ENCODE measurements around the gene SMCR8. TPM values are rescaled to one million over a fixed set of nuclear protein-coding genes. Genes with fewer than 3 reads are reported as not detected.

SMCR8 gene
- polyA plus RNA-seq, 3 donors: 2.4 to 24.4 (median 5.3) TPM

GRCh38 chr17:18315562-18315922 is 449 bp downstream of the SMCR8 start:
- Histone ChIP-seq H3K4me3 (replicated peaks in 1 of 3; ENCODE audit: low read depth in 2 of 3, low read length in 3 of 3) (peak overlapping the region; percentile 55 to 88 (median 84)), H4K20me1 (ENCODE audit: insufficient read depth, low read length) (peaks cover 77% of the 10 kb centered on the region), H3K79me2 (ENCODE audit: insufficient read depth, low read length) (peaks cover 96% of the 10 kb centered on the region), H3K27ac (ENCODE audit: low read depth in 1 of 2, low read length in 2 of 2) (peak overlapping the region; percentile 97 to 100), H3K4me2 (replicated peaks; ENCODE audit: extremely low read depth, low read length, poor library complexity, severe bottlenecking) (peak overlapping the region; percentile 99), H3K9me3 (replicated peaks in 1 of 2; ENCODE audit: control insufficient read depth in 1 of 2, insufficient read depth in 1 of 2, low read length in 2 of 2) (no peaks in the 10 kb centered on the region), H3K9ac (ENCODE audit: insufficient read depth, low read length, poor library complexity, severe bottlenecking) (peak overlapping the region; percentile 98), H2AFZ (ENCODE audit: insufficient read depth, low read depth, low read length, poor library complexity, severe bottlenecking) (peak overlapping the region; percentile 87), H3K27me3 (ENCODE audit: control insufficient read depth in 2 of 2, insufficient read depth in 2 of 2, low read length in 2 of 2) (no peaks in the 10 kb centered on the region), H3K36me3 (replicated peaks in 1 of 2; ENCODE audit: control insufficient read depth in 1 of 2, insufficient read depth in 2 of 2, low read length in 2 of 2) (peaks cover 27 to 41% of the 10 kb centered on the region in 2 donors), H3K4me1 (ENCODE audit: control insufficient read depth in 1 of 2, insufficient read depth in 2 of 2, low read length in 2 of 2) (peaks cover 71 to 92% of the 10 kb centered on the region in 2 donors)
- WGBS (ENCODE audit: insufficient coverage): 5% methylated on average over 7 of the region's 18 CpGs
- no peaks in the 10 kb centered on the region for H3K27me3 Mint-ChIP-seq (ENCODE audit: low read depth in 3 of 3)
- peak overlapping the region; percentile 98 to 100 (median 100) for H3K27ac Mint-ChIP-seq
- H3K9me3 Mint-ChIP-seq: peaks cover 0 to 4% (median 2%) of the 10 kb centered on the region in 7 donors
- TF ChIP-seq CTCF (IDR thresholded peaks at IDR 0.05): no peak
- H3K4me3 Mint-ChIP-seq: peak overlapping the region; percentile 93 to 97
- peaks cover 50 to 55% of the 10 kb centered on the region in 2 donors for H3K36me3 Mint-ChIP-seq
- peaks cover 80% of the 10 kb centered on the region for H3K4me1 Mint-ChIP-seq
- peak; percentile 81 to 93 (median 85) for DNase-seq
- intact Hi-C loops (cut with micrococcal nuclease): loop anchor here (2.0 kb wide), 2 partner anchors 15 to 55 kb away; partner anchors contain the start of gene MIEF2 (in 2 of the 2)

GRCh38 chr17:18315961-18316360 is 868 bp downstream of the SMCR8 start:
- Mint-ChIP-seq H3K4me1 (peaks cover 82% of the 10 kb centered on the region), H3K27me3 (ENCODE audit: low read depth in 3 of 3) (no peaks in the 10 kb centered on the region), H3K27ac (peak overlapping the region; percentile 98 to 100 (median 100)), H3K4me3 (peak overlapping the region; percentile 93 to 97), H3K36me3 (peaks cover 53 to 57% of the 10 kb centered on the region in 2 donors), H3K9me3 (peaks cover 0 to 4% (median 2%) of the 10 kb centered on the region in 7 donors)
- no peaks in the 10 kb centered on the region for H3K27me3 ChIP-seq (ENCODE audit: control insufficient read depth in 2 of 2, insufficient read depth in 2 of 2, low read length in 2 of 2)
- no peak for TF ChIP-seq CTCF (IDR thresholded peaks at IDR 0.05)
- intact Hi-C loops (cut with micrococcal nuclease): loop anchor here (2.0 kb wide), 2 partner anchors 15 to 55 kb away; partner anchors contain the start of gene MIEF2 (in 2 of the 2)
- H3K4me3 ChIP-seq (replicated peaks in 1 of 3; ENCODE audit: low read depth in 2 of 3, low read length in 3 of 3): peak overlapping the region; percentile 55 to 88 (median 84)
- peaks cover 96% of the 10 kb centered on the region for H3K79me2 ChIP-seq (ENCODE audit: insufficient read depth, low read length)
- WGBS (ENCODE audit: insufficient coverage): 65% methylated on average over 6 of the region's 11 CpGs
- H3K36me3 ChIP-seq (replicated peaks in 1 of 2; ENCODE audit: control insufficient read depth in 1 of 2, insufficient read depth in 2 of 2, low read length in 2 of 2): peaks cover 31 to 44% of the 10 kb centered on the region in 2 donors
- peaks cover 73 to 90% of the 10 kb centered on the region in 2 donors for H3K4me1 ChIP-seq (ENCODE audit: control insufficient read depth in 1 of 2, insufficient read depth in 2 of 2, low read length in 2 of 2)
- DNase-seq: no peak
- H3K4me2 ChIP-seq (replicated peaks; ENCODE audit: extremely low read depth, low read length, poor library complexity, severe bottlenecking): peak overlapping the region; percentile 99
- peaks cover 78% of the 10 kb centered on the region for H4K20me1 ChIP-seq (ENCODE audit: insufficient read depth, low read length)
- no peaks in the 10 kb centered on the region for H3K9me3 ChIP-seq (replicated peaks in 1 of 2; ENCODE audit: control insufficient read depth in 1 of 2, insufficient read depth in 1 of 2, low read length in 2 of 2)
- peak overlapping the region; percentile 98 for H3K9ac ChIP-seq (ENCODE audit: insufficient read depth, low read length, poor library complexity, severe bottlenecking)
- peak overlapping the region; percentile 97 to 100 for H3K27ac ChIP-seq (ENCODE audit: low read depth in 1 of 2, low read length in 2 of 2)
- peak overlapping the region; percentile 87 for H2AFZ ChIP-seq (ENCODE audit: insufficient read depth, low read depth, low read length, poor library complexity, severe bottlenecking)

Measured in CD14-positive monocyte (primary cell).